Measurements from ENCODE around the gene GRIK4. TPM values are rescaled to one million over a fixed set of nuclear protein-coding genes. Genes with fewer than 3 reads are reported as not detected.

GRIK4 gene
- polyA plus RNA-seq, 3 donors: under 0.01 to 0.15 (median 0.01) TPM

DNA sequence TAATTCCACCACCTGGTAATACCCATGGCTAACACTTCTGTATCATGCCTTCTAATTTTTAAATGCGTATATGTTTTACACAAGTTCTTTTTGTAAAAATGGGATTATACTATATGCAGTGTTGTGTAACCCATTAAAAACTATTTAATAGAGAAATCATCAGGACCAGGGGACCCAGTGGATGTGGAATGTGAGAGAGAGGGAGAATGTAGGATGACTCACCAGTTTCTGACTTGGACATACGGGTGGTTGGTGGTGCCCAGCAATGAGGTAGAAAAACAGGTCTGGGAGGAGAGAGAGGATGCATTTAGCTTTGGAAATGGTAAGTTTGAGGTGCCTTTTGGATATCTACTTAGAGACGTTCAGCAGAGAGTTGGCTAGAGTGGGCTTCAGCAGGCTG lies 400.4 kb downstream of the GRIK4 start:
- no peak overlapping the region for H3K27ac ChIP-seq (ENCODE audit: low read depth, low read length)
- 79 to 84% (median 81%) methylated on average over 3 of the region's 3 CpGs for WGBS, 3 donors

GRCh38 chr11:120912504-120912903 lies 401.0 kb downstream of the GRIK4 start:
- WGBS, 3 donors: 31 to 43% (median 34%) methylated on average over 5 of the region's 5 CpGs
- H3K27ac ChIP-seq (ENCODE audit: low read depth, low read length): no peak overlapping the region

- H3K27ac ChIP-seq (ENCODE audit: low read depth, low read length): no peak overlapping the region
- WGBS, 3 donors: 78 to 88% (median 83%) methylated on average over 2 of the region's 2 CpGs
Observed at GRCh38 chr11:120912915-120913314, 401.4 kb downstream of the GRIK4 start.

GRCh38 chr11:120914021-120914420 lies 402.5 kb downstream of the GRIK4 start:
- no peak overlapping the region for H3K27ac ChIP-seq (ENCODE audit: low read depth, low read length)
- 67 to 91% (median 75%) methylated on average over 5 of the region's 5 CpGs for WGBS, 3 donors

DNA sequence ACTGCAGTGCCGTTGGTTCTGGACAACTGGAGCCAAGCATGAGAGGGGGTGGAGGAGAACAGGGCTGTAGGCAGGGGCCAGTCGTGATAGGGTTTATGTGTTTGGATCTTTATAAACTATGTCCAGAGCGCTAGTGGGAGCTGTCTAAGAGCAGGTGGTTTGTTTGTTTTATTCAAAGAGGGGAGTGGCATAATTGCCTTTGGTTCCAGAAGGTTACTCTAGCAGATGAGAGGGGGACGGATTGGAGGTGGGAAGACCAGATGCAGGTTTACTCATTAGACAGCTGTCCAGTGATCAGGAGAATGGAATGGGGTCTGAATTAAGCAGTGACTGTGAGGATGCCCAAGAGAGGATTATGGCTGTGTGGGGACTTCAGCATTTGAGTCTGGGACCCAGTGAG lies 403.1 kb downstream of the GRIK4 start:
- no peak overlapping the region for H3K27ac ChIP-seq (ENCODE audit: low read depth, low read length)
- WGBS, 3 donors: 40 to 65% (median 60%) methylated on average over 4 of the region's 4 CpGs

DNA sequence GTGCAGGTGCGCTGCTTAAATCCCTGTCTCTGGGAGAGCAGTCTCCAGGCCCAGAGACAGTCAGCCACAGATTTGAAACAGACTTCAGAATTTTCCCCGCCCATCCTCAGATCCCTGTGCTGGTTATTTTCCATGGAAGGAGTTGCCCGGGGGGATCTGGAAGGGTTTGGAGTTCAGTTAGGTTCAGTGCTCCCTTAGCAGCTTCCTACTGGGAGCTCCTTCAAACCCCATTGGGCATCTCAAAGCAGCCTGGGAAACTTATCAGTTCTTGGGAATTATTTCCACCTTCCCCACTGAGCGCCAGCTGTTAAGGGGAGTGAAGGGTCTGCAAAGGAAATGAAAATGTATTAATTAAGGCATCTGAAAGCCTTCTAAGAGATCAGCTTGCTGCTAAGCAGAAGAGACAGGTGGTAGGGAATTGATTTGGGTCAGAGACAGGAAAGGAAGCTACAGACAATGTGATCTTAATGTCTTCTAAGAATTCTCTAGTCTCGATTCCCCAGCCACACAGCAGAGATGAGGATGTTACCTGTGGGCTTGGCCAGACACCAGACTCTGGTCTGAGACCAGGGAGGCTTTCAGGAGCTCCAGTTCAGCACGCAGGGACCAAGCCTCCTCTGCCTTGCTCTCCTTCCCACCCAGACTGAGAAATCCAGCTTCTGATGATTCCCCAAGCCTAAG lies 406.2 kb downstream of the GRIK4 start:
- 51 to 69% (median 66%) methylated on average over 6 of the region's 6 CpGs for WGBS, 3 donors
- H3K27ac ChIP-seq (ENCODE audit: low read depth, low read length): no peak overlapping the region

DNA sequence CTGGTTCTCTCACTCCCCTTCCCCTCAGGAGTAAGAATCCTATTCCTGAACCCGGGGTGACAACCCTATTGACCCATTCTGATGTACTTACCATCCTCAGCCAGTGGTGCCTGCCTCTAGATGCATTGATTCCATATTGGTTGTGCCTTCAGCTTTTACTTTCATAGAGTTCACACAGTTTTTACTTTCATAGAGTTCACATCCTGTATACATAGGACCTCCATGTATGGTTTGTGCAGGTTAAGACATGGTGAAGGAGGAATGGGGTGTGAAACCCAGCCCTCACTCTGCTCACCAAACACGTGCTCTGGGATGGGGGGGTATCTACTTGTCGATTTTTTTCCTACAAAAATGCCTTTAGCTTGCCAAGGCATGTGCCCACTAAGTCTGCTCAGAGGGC lies 406.7 kb downstream of the GRIK4 start:
- no peak overlapping the region for H3K27ac ChIP-seq (ENCODE audit: low read depth, low read length)
- WGBS, 3 donors: 66 to 73% (median 67%) methylated on average over 3 of the region's 3 CpGs

GRCh38 chr11:120919045-120919444 lies 407.5 kb downstream of the GRIK4 start:
- H3K27ac ChIP-seq (ENCODE audit: low read depth, low read length): no peak overlapping the region

GRCh38 chr11:120919566-120919965 lies 408.0 kb downstream of the GRIK4 start:
- 62 to 66% (median 66%) methylated on average over 5 of the region's 5 CpGs for WGBS, 3 donors
- H3K27ac ChIP-seq (ENCODE audit: low read depth, low read length): no peak overlapping the region

More at GRCh38 chr11:120919045-120919444, 407.5 kb downstream of the GRIK4 start:
- WGBS, 3 donors: 66 to 86% (median 85%) methylated on average over 7 of the region's 7 CpGs

GRCh38 chr11:120923866-120924508 lies 412.4 kb downstream of the GRIK4 start:
- WGBS, 3 donors: 78 to 80% (median 80%) methylated on average over 9 of the region's 9 CpGs

DNA sequence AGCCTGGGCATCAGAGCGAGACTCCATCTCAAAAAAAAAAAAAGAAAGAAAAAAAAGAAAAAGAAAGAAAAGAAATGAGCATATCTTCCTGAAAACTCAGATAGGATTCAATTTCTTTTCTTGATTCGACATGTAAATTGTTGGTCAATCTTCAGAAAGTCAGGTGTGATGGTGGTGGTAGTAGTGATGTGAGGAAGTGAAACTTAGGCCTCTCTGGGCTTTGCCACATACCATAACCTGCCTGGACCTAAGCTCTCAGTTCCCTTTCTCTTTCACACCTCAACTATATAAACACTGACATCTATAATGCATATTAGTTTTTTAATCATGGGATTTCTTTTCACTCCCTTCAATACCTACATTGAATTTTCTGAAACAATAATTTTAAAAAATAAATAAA lies 414.4 kb downstream of the GRIK4 start:
- WGBS, 3 donors: 88 to 95% (median 91%) methylated on average over 2 of the region's 2 CpGs
- no peak overlapping the region for H3K27ac ChIP-seq (ENCODE audit: low read depth, low read length)

More at GRCh38 chr11:120923866-120924508, 412.4 kb downstream of the GRIK4 start:
- H3K27ac ChIP-seq (ENCODE audit: low read depth, low read length): no peak overlapping the region

DNA sequence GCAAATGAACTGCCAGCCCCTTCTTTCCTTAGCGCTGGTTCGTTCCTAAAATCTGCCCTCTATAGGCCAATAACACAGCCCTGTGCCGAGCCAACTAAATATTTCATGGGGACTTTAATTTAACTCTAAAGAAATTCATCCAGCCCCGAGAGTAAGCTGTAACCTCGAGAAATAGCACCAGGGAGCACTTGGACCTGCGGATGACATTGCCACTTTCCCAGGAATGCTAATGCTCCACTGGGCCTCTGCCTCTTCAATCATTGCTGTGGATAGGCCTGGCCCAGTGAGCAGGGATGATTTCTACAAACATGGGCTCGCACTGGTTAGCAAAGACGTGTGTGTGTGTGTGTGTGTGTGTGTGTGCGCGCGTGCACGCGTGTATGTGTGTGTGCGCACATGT lies 417.1 kb downstream of the GRIK4 start:
- no peak overlapping the region for H3K27ac ChIP-seq (ENCODE audit: low read depth, low read length)
- 70 to 79% (median 70%) methylated on average over 14 of the region's 14 CpGs for WGBS, 3 donors

DNA sequence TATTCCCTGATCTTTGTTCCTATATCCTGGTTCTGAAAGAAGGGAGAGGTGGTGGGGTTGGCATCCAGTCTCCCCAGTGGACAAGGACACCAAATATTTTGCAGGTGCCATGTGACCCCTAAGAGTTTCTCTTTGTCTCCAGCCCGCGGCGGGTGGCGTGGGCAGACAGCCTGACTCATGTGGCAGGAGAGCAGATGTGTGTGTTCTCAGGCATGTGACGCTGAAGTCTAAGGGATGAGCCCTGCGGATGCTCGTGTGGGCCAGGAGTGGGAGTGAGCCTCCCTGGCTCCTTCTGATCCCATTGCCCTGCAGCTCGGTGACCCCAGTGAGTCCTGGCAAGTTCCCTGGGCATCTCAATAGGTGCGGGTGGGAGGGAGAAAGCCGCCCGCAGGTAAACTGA lies 417.5 kb downstream of the GRIK4 start:
- 74 to 89% (median 87%) methylated on average over 11 of the region's 11 CpGs for WGBS, 3 donors

GRCh38 chr11:120929664-120930154 lies 418.2 kb downstream of the GRIK4 start:
- WGBS, 3 donors: 34 to 39% (median 37%) methylated on average over 12 to 13 of the region's 13 CpGs

More for the DNA sequence above, 417.5 kb downstream of the GRIK4 start:
- H3K27ac ChIP-seq (ENCODE audit: low read depth, low read length): no peak overlapping the region

DNA sequence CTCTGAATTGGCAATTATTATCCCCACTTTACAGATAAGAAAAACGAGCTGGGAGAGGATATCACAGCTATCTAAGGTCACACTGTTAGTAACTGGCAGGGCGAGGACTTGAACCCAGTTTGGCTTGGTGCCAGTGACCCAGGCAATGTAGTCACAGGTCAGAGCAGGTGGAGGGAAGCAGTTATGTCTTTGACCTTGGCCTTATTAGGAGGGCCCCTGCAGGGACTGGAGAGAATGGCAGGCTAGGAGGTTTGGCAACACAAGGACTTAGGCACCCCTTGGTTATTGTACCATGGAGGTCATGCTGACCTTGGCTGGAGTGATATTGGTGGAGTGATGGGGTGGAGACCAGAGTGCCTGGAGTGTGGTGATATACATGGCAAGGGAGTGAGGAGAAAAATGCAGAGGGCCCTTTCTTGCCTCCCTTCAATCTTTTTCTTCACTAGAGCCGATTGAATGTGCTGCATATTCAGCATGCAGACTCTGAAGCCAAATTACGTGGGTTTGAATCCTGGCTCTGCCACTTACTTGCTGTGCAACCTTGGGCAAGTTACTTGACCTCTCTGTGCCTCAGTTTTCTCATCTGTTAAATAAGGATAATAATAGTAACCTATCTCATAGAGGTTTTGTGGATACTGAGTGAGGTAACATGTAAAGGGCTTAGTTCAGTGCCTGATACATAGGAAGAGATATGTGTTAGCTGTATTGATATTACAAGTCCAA lies 419.7 kb downstream of the GRIK4 start:
- 65 to 77% (median 76%) methylated on average over 4 of the region's 4 CpGs for WGBS, 3 donors

More at GRCh38 chr11:120929664-120930154, 418.2 kb downstream of the GRIK4 start:
- no peak overlapping the region for H3K27ac ChIP-seq (ENCODE audit: low read depth, low read length)

DNA sequence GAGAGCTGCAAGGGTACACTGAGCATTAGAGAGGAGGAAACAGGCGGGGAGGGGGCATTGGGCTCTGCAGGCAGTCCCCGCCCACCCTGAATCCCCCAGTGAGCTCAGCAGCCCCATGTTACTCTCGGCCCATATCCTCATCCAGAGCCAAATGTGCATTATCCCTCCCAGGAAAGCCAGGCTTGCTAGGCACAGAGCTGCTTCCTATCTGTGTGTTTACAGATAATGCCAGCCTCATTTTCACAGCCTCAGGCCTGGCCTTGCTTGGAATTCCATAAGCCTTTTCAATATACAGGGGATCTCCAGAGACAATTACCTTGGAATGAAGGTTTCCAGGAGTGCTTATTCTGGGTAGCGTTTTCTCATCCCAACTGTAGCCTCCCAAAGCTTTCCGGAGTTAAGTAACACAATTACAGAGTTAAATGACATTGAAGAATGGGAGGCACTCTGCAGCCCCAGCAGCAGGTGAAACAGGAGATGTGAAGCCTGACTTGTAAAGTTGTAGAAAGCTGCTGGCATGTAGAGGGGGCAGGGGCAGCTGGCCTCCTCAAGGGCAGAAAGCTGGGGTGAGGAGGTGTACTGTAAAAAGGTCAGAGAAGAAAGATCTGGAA lies 420.9 kb downstream of the GRIK4 start:
- WGBS, 3 donors: 61 to 80% (median 78%) methylated on average over 4 to 5 of the region's 5 CpGs
- no peak overlapping the region for H3K27ac ChIP-seq (ENCODE audit: low read depth, low read length)

More for the DNA sequence above, 419.7 kb downstream of the GRIK4 start:
- no peak overlapping the region for H3K27ac ChIP-seq (ENCODE audit: low read depth, low read length)

GRCh38 chr11:120936356-120936755 lies 424.8 kb downstream of the GRIK4 start:
- no peak overlapping the region for H3K27ac ChIP-seq (ENCODE audit: low read depth, low read length)
- 48 to 70% (median 63%) methylated on average over 3 of the region's 3 CpGs for WGBS, 3 donors

GRCh38 chr11:120937501-120937900 lies 426.0 kb downstream of the GRIK4 start:
- H3K27ac ChIP-seq (ENCODE audit: low read depth, low read length): no peak overlapping the region
- WGBS, 3 donors: 42 to 44% (median 42%) methylated on average over 5 of the region's 5 CpGs

GRCh38 chr11:120938260-120938659 lies 426.7 kb downstream of the GRIK4 start:
- 49 to 53% (median 51%) methylated on average over 4 of the region's 4 CpGs for WGBS, 3 donors
- H3K27ac ChIP-seq (ENCODE audit: low read depth, low read length): no peak overlapping the region
